SU-DHL-6 (cell line): ENCODE results near the gene RASSF1.

Experiments
- H2AFZ ChIP-seq: fragments of 200-600 bp; sonication (generic); 2 replicates; pipeline ENCODE4 v1.6.1; 2014; ENCODE audit warnings: low read depth, mild to moderate bottlenecking, moderate library complexity, mixed read lengths, antibody characterized with exemption, low read length; ENCODE audit not compliant: severe bottlenecking
- H3F3A ChIP-seq: fragments of 200-600 bp; shearing (Covaris generic); 2 replicates; pipeline ENCODE4 v1.6.0; 2016; ENCODE audit warnings: antibody characterized with exemption, mild to moderate bottlenecking; ENCODE audit not compliant: insufficient read depth
- H3K27ac ChIP-seq: fragments of 200-600 bp; sonication (generic); 2 replicates; pipeline ENCODE4 v1.5.1; 2016; ENCODE audit warnings: low read depth, mild to moderate bottlenecking, low read length, moderate library complexity, mixed read lengths
- H3K27me3 ChIP-seq: fragments of 200-600 bp; sonication (generic), shearing (Covaris generic); 2 replicates; pipeline ENCODE4 v1.6.0; 2014; ENCODE audit warnings: mild to moderate bottlenecking, low read length
- H3K36me3 ChIP-seq: fragments of 200-600 bp; sonication (generic); 2 replicates; pipeline ENCODE4 v1.6.1; 2014; ENCODE audit warnings: mild to moderate bottlenecking, low read length, mixed read lengths
- H3K4me2 ChIP-seq: fragments of 300-600, 200-600 bp; shearing (Covaris generic), sonication (generic); 2 replicates; pipeline ENCODE4 v1.6.0; 2014; ENCODE audit warnings: low read length, low read depth, mild to moderate bottlenecking; ENCODE audit not compliant: poor library complexity, severe bottlenecking
- H3K4me3 ChIP-seq: fragments of 200-600 bp; sonication (generic); 2 replicates; pipeline ENCODE4 v1.5.1; 2014; ENCODE audit warnings: antibody characterized with exemption, low read length, mild to moderate bottlenecking, mixed read lengths; ENCODE audit not compliant: insufficient read depth, poor library complexity, severe bottlenecking
- H3K79me2 ChIP-seq: fragments of 200-600 bp; sonication (generic); 2 replicates; pipeline ENCODE4 v1.6.1; 2014; ENCODE audit warnings: mild to moderate bottlenecking, low read length, moderate library complexity; ENCODE audit not compliant: insufficient read depth
- H3K9ac ChIP-seq: fragments of 200-600 bp; sonication (generic); 2 replicates; pipeline ENCODE4 v1.7.0; 2014; ENCODE audit warnings: mild to moderate bottlenecking, low read length
- H3K9me2 ChIP-seq: fragments of 200-600 bp; sonication (generic); replicated peaks from 2 replicates; pipeline ENCODE4 v1.6.1; 2014; ENCODE audit warnings: low read length; ENCODE audit not compliant: insufficient read depth
- H3K9me3 ChIP-seq: fragments of 200-600 bp; sonication (generic); 2 replicates; pipeline ENCODE4 v1.6.1; 2014; ENCODE audit warnings: low read length, mixed read lengths; ENCODE audit not compliant: insufficient read depth
- H4K20me1 ChIP-seq: fragments of 200-600 bp; sonication (generic); 2 replicates; pipeline ENCODE4 v1.6.1; 2014; ENCODE audit warnings: low read depth, mild to moderate bottlenecking, antibody characterized with exemption, low read length, moderate library complexity, mixed read lengths
- CTCF ChIP-seq: fragments of 200-600 bp; sonication (generic); IDR thresholded peaks from one replicate; pipeline ENCODE4 v1.5.1; 2017; ENCODE audit warnings: antibody characterized with exemption, mild to moderate bottlenecking, low read length, moderate library complexity; ENCODE audit not compliant: insufficient read depth, poor library complexity, severe bottlenecking
- EZH2phosphoT487 ChIP-seq: fragments of 200-600 bp; sonication (generic), shearing (Covaris generic); conservative IDR thresholded peaks from 2 replicates; pipeline ENCODE4 v1.6.1; 2018; ENCODE audit warnings: mild to moderate bottlenecking, antibody characterized with exemption, low read length, moderate library complexity, mixed read lengths

RASSF1 gene

GRCh38 chr3:50357481-50357880 is 16.8 kb upstream of the RASSF1 start:
- no peak overlapping the region for H2AFZ ChIP-seq
- H3K36me3 ChIP-seq, result no peaks in the 10 kb centered on the region
- H3K79me2 ChIP-seq, result peaks cover 29% of the 10 kb centered on the region
- H4K20me1 ChIP-seq, result no peaks in the 10 kb centered on the region
- peak overlapping the region; percentile 79 for H3K9ac ChIP-seq
- no peaks in the 10 kb centered on the region for H3K9me2 ChIP-seq
- no peaks in the 10 kb centered on the region for H3K9me3 ChIP-seq
- H3K4me3 ChIP-seq, result peak overlapping the region; percentile 68
- peak overlapping the region; percentile 74 for H3K4me2 ChIP-seq
- TF ChIP-seq CTCF, result no peak
- TF ChIP-seq EZH2phosphoT487, result no peak
- no peaks in the 10 kb centered on the region; the same call in 1 of the 2 replicates for H3F3A ChIP-seq
- no peak overlapping the region for H3K27ac ChIP-seq
- H3K27me3 ChIP-seq, result no peaks in the 10 kb centered on the region

- peaks cover 30% of the 10 kb centered on the region for H3K79me2 ChIP-seq
- TF ChIP-seq EZH2phosphoT487 (no peak), CTCF (no peak)
- no peaks in the 10 kb centered on the region for H3K27me3 ChIP-seq
Measured at GRCh38 chr3:50356553-50356952, 15.9 kb upstream of the RASSF1 start.

GRCh38 chr3:50355829-50356552 is 15.4 kb upstream of the RASSF1 start:
- Histone ChIP-seq H4K20me1 (no peaks in the 10 kb centered on the region), H3K4me2 (peak overlapping the region; percentile 74), H3K4me3 (no peak overlapping the region), H3K36me3 (no peaks in the 10 kb centered on the region), H3F3A (no peaks in the 10 kb centered on the region; the same call in 1 of the 2 replicates), H3K9ac (peak overlapping the region; percentile 79; the same call in 1 of the 2 replicates), H3K27me3 (no peaks in the 10 kb centered on the region), H2AFZ (no peak overlapping the region), H3K9me3 (no peaks in the 10 kb centered on the region), H3K79me2 (peaks cover 35% of the 10 kb centered on the region), H3K27ac (no peak overlapping the region), H3K9me2 (no peaks in the 10 kb centered on the region)
- no peak for TF ChIP-seq CTCF

More at GRCh38 chr3:50356553-50356952, 15.9 kb upstream of the RASSF1 start:
- Histone ChIP-seq H3F3A (no peaks in the 10 kb centered on the region; the same call in 1 of the 2 replicates), H3K4me2 (peak overlapping the region; percentile 74), H3K4me3 (no peak overlapping the region), H3K27ac (no peak overlapping the region), H3K36me3 (no peaks in the 10 kb centered on the region), H2AFZ (no peak overlapping the region), H3K9me2 (no peaks in the 10 kb centered on the region), H4K20me1 (no peaks in the 10 kb centered on the region), H3K9me3 (no peaks in the 10 kb centered on the region), H3K9ac (peak overlapping the region; percentile 79; the same call in 1 of the 2 replicates)
